ENCODE results near the gene IRF2.

IRF2 gene

DNA sequence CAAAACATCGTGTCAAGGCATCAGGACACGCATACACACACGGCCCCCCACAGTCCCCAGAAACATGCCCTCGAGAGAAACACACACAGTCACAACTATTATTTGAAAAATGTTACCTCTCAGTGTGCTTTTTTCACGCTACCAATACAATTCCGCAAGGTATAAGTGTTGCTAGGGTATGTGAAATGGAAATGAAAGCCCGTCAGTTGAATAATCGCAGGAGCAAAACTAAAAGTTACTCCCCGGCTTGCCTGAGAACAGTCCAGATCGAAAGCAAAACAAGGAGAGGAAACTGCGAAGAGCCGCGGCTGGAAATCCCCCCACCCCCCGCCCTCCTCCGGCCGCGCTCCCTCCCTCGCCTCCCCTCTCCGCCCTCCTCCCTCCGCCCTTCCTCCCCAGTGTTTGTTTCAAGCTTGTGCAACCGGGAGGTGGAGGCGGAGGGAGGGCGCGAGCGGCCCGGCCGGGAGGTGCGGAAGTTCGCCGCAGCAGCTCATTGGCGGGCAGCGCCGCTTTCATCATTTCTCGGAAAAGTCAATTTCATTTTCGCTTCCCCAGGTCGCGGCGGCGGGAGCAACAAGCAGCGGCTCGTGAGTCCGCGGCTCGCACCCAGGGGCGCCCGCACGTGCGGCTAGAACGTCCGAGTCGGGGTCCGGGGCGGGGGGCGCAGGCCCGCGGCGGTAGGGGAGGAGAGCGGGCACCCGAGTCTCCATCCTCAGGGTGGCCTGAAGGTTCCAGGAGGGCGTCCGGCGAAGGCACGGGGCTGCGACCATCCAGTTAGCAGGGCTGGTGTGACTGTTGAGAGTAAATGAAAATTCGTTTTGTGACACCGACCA lies at the start of gene IRF2:
TSS of gene IRF2 (minus strand) at position 288 of the 833 bp plus-strand sequence. CDS start 45,486 bp downstream, outside the sequence.
- DNase-seq = peak; percentile 67 to 85

DNA sequence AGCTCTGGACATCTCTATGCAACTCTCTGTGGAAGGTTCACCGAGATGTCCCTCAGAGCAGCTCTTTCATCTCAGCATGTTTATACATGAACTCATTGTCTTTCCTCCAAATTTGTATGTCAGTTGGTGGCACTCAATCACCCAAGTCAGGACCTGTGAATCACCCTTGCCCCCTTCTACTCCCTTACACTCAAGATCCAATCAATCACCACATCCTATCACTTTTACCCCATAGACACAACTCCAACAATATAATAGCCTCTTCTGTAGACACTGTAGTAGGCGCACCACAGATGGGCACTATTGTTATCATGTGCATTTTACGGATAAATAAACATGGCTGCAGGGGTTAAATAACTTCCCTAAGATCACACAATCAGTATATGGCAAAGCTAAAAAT lies 41.3 kb upstream of the IRF2 start:
- no peak for DNase-seq

- DNase-seq = no peak
Observed at GRCh38 chr4:184514121-184514988, 40.0 kb upstream of the IRF2 start.

DNA sequence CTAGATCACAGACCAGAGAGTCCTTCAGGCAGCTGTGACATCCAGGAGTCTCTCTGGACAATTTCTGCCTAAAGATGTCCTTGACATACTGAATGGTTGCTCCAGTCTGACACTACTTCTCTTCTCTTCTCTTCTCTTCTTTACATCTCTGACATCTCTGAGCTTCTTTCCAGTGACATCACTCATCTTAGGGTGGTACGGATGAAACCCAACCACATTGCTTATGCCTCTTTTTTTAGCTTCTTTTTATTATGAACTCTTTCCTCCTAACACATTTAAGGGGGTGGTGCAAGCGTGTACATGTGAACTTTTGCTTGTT lies 39.4 kb upstream of the IRF2 start:
- DNase-seq = no peak

DNA sequence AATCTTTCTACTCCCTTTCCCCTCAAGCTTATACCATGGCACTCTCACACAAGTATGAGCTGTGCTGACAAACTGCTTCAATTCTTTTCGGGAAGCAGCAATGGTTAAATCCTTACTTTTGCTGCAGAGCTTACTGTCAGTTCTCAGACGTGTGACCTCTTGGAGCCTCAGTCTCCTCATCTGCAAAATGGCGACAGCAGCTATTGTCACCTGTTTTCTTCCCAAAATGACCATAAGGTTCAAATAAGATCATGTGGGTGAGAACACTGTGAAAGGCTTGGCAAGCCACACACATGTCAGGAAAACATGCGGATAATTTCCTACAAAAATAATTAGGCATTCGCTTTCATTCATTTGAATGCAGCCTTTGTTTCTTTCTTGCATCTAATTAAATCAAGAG lies 36.8 kb upstream of the IRF2 start:
- DNase-seq = no peak

GRCh38 chr4:184510401-184510800 lies 36.1 kb upstream of the IRF2 start:
- DNase-seq = no peak

DNA sequence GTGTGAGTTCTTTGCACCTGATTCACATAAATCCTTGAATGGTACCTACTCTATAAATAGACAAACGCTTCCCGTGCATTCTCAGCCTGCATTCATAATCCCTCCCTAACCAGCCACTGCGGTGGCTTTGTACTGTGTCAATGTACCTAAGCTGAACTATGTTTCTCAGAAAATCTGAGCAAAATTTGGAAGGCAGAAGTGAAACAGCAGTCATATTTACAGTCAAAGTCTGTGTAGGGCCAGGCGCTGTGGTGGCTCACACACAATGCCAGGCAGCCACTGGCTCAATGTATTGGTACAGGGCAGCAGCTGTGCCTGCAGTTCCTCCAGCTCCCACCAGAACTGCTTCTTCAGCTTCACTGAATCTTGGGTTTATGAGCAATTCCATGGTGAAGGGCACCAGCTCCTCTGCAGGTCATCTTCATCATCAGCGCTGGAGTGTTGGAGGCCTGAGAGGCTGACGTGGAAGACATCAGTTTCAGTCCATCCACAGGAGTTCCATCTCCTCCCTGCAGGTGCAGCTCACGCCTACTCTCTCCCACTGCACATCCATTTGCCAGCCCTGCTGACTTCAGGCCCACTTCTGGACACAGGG lies 32.3 kb upstream of the IRF2 start:
- no peak for DNase-seq

DNA sequence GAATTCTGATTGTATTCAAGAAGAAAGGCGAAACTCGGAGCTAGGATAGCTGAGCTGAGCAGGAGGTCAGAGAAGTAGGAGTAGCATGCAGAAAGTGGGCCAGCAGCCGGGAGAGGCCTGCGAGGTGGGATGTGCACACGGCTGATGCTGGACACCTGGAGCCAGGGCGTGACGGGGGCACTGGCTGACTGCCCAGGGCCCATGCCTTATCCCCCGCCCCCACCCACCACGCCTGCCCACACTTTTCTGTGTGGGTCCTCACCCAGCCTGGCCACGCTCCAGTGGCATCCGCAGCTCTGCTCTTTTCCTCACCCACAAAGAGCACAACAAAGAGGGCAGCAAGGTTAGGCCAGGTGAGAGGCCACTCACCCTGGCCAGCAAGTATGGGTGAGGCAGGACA lies 30.0 kb upstream of the IRF2 start:
- DNase-seq = no peak

- DNase-seq = no peak
Observed at GRCh38 chr4:184503869-184504300, 29.5 kb upstream of the IRF2 start.

DNA sequence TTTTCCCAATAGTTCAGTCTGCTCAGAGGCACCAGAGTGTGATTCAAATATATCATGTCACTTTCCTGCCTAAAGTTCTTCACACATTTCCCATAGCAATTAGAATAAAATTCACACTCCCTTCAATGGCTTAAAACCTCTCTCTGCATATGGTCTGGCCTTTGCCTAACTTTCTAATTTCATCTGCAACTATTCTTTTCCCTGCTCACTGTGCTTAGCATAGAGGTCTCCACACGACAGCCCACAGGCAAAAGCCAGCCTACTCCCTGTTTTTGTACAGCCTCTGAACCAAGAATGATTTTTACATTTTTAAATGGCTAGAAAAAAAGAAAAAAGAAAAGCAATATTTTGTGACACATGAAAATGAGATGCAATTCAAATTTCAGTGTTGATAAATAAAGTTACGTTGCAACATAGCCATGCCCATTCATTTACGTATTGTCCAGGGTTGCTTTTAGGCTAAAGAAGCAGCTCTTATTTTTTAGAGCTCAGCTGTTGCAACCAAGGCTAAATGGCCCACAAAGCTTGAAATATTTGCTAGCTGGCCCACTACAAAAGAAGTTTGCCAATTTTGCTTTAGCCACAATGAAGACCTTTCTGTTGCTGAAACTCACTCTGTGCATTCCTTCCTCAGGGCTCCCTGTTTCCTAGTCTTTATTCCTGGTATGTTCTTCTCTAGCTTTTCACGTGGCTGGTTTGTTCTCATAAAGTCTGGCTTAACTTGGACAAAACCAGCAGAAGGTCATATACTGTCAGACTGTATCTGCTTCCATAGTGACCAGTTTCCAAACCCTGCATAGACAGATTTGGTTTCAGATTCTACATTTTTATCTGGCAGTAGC lies 26.6 kb upstream of the IRF2 start:
- no peak for DNase-seq

DNA sequence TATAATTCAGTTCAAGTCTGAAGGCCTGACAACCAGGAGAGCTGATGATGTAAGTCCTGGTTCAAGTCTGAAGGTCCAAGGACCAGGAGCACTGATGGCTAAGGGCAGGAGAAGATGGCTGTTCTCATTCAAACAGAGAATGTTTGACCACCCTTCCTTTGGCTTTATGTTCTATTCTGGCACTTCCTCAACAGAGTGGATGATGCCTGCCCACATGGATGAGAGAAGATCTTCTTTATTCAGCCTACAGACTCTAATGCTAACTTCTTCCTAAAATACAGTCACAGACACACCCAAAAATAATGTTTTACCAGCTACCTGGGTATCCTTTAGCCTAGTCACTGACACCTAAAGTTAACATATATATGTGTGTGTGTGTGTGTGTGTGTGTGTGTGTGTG lies 25.6 kb upstream of the IRF2 start:
- no peak for DNase-seq

DNA sequence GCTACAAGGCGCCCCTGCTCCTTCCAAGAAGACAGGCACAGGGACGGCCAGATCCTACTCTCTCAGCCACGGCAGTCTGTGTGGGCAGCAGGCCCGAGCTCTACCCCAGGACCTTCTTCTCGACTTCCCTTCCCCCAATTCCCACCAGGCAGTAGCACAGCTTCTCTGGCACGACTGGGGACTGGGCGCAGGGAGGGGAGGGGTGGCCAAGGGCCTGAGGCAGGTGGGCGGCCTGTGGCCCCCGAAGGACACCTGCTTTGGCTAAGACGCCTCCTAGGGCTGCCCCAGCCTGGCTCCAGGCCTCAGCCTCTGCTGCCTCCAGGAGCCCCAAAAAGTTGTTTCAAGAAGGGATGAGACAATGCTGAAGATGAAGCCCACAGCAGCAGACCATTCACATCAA lies 24.2 kb upstream of the IRF2 start:
- DNase-seq = no peak

DNA sequence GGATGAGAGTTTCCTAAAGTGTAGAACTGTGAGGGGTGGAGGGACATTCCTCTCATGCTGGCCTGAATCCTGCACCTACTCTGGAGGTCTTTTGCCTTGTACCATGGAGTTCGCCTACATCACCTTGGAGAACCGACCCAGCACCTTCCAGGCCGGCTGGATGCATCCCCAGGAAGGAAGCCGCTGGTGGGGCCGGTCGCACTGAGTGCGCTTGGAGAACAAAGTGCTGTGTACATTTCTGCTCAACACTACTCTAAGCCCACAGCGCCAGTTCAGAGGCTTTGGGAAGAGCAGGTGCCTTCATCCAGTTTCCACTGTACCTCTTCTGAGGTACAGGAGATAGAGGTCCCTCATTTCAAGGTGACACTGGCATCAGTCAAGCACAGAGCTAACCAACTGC lies 15.4 kb upstream of the IRF2 start:
- no peak for DNase-seq

DNA sequence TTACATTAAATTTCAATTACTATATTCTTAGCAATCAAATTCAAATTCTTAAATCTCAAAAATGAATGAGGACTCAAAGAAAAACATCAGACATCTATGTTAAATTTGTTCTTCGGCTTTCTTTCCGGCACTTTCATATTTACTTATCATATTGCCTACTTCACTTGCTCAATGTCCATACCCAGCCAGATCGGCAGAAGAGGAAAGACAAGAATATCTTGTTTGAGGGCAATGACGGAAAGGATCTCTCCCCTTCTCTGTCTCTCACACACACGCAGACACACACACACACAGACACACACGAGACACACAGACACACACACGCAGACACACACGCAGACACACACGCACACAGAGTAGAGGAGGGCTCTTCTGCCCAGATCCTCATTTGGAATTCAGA lies 13.2 kb upstream of the IRF2 start:
- DNase-seq = no peak

- DNase-seq = no peak
Observed at GRCh38 chr4:184485279-184485678, 10.9 kb upstream of the IRF2 start.

- DNase-seq = no peak
Observed at GRCh38 chr4:184481544-184481943, 7.2 kb upstream of the IRF2 start.

- DNase-seq = no peak
Observed at GRCh38 chr4:184479516-184479950, 5.2 kb upstream of the IRF2 start.

GRCh38 chr4:184477201-184477999 lies 3.0 kb upstream of the IRF2 start:
- no peak for DNase-seq

DNA sequence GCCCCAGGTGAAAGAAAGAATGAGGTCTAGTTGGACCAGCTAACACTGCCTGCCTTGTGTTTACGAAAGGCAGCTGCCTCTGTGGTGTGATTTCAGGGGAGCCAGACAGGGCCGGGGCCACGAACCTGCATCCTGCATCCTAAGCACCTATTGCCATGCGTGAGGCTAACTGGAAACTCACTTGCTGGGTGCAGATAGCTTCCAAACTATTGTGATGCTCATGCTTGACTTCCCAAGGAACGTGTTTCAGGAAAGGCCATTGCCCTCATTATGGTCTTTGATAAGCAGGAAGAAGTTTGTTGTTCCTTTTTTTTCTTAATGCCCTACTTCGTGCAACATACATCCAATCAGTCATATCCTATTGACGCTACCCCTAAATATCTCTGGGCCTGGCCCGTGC lies 2.3 kb upstream of the IRF2 start:
- DNase-seq = no peak

DNA sequence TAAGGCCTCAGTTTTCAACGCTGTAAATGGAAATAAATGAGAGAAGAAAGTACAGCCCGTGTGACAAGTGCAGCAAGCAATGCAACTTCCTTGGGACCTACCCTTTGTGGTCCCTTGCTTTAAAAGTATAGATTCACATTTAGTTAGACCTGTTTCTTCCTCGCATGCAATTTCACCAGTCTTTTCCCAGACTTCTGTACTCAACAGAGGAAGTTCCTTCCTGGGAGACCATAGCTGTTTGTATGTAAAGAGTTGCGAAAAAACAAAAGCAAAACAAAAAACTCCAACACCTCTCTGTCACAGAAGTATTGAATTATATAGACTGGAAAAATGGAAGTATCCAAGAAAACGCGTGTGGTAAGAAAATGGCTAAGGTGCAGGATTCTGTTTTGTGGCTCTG lies 1.1 kb upstream of the IRF2 start:
- DNase-seq = no peak

GRCh38 chr4:184475096-184475461 lies 729 bp upstream of the IRF2 start:
- peak; percentile 11 to 13 for DNase-seq

All from NCI-H187 (cell line).